Fibroblast of lung (primary cell): ENCODE measurements around the gene METTL23.

Experiments used
- EZH2 ChIP-seq: IDR thresholded peaks from 2 replicates; pipeline ENCODE4 v1.5.1; 2012; ENCODE audit warnings: low read length, control low read depth, mild to moderate bottlenecking; ENCODE audit errors: missing control alignments
- TF ChIP-seq, protein P1 (sequence below), 2 donors: IDR thresholded peaks in 1 of 2; conservative IDR thresholded peaks in 1 of 2; 1 replicate in 1 of 2; 2 replicates in 1 of 2; pipeline ENCODE4 v1.5.1; 2011 to 2012; ENCODE audit warnings: low read length in 2 of 2, control low read depth in 1 of 2, inconsistent platforms in 1 of 2, low read depth in 1 of 2, mild to moderate bottlenecking in 1 of 2

DNA sequence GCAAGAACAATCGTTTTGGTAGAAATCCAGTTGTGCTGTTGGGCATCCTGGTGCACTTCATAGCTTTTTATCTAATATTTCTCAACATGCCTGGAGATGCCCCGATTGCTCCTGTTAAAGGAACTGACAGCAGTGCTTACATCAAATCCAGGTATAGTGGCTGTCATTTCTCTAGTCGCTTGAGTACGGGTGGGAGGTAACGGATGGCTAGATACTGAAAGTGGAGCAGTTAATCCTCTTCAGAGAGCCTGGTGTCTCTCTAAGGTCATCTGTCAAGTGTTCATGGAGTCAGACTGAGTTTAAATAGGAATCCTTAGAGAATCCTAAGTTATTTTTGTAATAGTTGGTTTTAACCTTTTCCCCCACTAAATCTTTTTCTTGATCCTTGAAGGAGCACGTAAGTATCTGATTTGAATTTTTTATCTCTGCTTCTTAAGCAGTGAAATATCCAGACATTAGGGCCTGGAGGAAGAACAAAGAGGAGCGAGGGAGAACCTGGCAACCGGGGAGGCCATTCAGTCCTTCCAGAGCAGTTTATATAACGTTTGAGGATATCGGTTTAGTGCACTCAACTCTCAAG, 48.5 kb downstream of the METTL23 start:
- TF ChIP-seq, protein P1, sequence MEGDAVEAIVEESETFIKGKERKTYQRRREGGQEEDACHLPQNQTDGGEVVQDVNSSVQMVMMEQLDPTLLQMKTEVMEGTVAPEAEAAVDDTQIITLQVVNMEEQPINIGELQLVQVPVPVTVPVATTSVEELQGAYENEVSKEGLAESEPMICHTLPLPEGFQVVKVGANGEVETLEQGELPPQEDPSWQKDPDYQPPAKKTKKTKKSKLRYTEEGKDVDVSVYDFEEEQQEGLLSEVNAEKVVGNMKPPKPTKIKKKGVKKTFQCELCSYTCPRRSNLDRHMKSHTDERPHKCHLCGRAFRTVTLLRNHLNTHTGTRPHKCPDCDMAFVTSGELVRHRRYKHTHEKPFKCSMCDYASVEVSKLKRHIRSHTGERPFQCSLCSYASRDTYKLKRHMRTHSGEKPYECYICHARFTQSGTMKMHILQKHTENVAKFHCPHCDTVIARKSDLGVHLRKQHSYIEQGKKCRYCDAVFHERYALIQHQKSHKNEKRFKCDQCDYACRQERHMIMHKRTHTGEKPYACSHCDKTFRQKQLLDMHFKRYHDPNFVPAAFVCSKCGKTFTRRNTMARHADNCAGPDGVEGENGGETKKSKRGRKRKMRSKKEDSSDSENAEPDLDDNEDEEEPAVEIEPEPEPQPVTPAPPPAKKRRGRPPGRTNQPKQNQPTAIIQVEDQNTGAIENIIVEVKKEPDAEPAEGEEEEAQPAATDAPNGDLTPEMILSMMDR (conservative IDR thresholded peaks at IDR 0.05 in 1 of 2, IDR thresholded peaks at IDR 0.05 in 1 of 2; ENCODE audit: low read depth in 1 of 2, low read length in 2 of 2) = no peak
- TF ChIP-seq EZH2 = no peak
